ENCODE measurements around the gene TH. TPM values are rescaled to one million over a fixed set of nuclear protein-coding genes. Genes with fewer than 3 reads are reported as not detected.

Gene TH
- polyA plus RNA-seq, 1 donor from 2014 or later = 3.6 TPM

DNA sequence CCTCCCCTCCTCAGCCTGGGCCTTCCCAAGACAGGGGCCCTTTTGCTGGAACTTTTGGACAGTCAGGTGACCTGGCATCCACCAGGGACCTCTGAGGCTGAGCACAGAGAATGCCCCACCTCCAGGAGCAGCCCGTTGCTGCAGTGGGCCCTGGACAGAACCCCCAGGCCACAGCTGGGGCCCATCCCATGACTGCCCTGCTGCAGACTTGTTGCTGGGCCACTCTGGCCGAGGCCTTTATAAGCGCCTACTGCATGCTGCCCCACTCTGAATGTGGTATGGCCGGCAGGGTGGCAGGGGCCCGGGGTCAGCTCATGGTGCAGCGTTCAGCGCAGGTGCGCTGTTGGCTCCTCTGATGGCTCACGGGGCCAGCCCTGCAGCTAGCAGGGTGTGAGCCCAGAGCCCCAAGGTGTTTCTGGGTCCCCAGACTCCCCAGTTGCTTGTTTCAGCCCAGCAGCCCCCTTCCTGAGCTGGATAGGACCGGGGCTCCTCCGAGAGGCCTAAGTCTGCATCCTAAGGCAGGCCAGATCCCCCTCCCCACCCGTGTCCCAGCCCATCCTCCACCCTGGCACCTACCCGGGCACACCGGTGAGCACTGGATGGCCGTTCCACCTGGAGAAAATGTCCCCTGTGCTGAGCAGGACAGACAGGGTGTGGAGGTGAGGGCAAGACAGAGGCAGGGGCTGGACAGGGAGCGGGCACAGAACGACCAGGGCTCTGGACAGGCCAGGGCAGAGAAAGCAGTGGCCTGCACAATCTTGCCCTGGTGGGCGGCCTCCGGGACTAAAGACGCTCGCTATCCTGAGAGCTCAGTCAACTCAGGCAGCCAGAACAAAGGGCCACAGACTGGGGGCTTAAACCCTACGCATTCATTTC lies 28.1 kb upstream of the TH start:
- no peak overlapping the region for H2AFZ ChIP-seq (ENCODE audit: low read depth, low read length)
- no peaks in the 10 kb centered on the region for H3K9me3 ChIP-seq (ENCODE audit: low read length)
- H3K4me3 ChIP-seq (ENCODE audit: low read length) = no peak overlapping the region
- no peaks in the 10 kb centered on the region for H3K36me3 ChIP-seq (ENCODE audit: insufficient read depth, low read length)
- H3K4me2 ChIP-seq (ENCODE audit: low read length) = no peak overlapping the region
- no peak overlapping the region for H3K27ac ChIP-seq (ENCODE audit: low read length)
- H3K27me3 ChIP-seq (ENCODE audit: insufficient read depth, low read depth, low read length) = no peaks in the 10 kb centered on the region
- H4K20me1 ChIP-seq (ENCODE audit: insufficient read depth) = no peaks in the 10 kb centered on the region
- no peak overlapping the region for H3K9ac ChIP-seq (ENCODE audit: low read length)
- no peaks in the 10 kb centered on the region for H3K9me2 ChIP-seq (ENCODE audit: insufficient read depth, low read length)
- TF ChIP-seq RAD21 (conservative IDR thresholded peaks at IDR 0.05) = no peak
- TF ChIP-seq MXI1 (conservative IDR thresholded peaks at IDR 0.05; ENCODE audit: poor library complexity, severe bottlenecking) = no peak
- TF ChIP-seq, protein P1, sequence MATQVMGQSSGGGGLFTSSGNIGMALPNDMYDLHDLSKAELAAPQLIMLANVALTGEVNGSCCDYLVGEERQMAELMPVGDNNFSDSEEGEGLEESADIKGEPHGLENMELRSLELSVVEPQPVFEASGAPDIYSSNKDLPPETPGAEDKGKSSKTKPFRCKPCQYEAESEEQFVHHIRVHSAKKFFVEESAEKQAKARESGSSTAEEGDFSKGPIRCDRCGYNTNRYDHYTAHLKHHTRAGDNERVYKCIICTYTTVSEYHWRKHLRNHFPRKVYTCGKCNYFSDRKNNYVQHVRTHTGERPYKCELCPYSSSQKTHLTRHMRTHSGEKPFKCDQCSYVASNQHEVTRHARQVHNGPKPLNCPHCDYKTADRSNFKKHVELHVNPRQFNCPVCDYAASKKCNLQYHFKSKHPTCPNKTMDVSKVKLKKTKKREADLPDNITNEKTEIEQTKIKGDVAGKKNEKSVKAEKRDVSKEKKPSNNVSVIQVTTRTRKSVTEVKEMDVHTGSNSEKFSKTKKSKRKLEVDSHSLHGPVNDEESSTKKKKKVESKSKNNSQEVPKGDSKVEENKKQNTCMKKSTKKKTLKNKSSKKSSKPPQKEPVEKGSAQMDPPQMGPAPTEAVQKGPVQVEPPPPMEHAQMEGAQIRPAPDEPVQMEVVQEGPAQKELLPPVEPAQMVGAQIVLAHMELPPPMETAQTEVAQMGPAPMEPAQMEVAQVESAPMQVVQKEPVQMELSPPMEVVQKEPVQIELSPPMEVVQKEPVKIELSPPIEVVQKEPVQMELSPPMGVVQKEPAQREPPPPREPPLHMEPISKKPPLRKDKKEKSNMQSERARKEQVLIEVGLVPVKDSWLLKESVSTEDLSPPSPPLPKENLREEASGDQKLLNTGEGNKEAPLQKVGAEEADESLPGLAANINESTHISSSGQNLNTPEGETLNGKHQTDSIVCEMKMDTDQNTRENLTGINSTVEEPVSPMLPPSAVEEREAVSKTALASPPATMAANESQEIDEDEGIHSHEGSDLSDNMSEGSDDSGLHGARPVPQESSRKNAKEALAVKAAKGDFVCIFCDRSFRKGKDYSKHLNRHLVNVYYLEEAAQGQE (IDR thresholded peaks at IDR 0.05; ENCODE audit: borderline replicate concordance) = no peak
- TF ChIP-seq SMC3 (conservative IDR thresholded peaks at IDR 0.05; ENCODE audit: poor library complexity) = no peak
- TF ChIP-seq EP300 (conservative IDR thresholded peaks at IDR 0.05; ENCODE audit: poor library complexity, severe bottlenecking) = no peak
- no peak for TF ChIP-seq TAF1 (IDR thresholded peaks at IDR 0.05; ENCODE audit: low read depth)
- TF ChIP-seq, protein P2, sequence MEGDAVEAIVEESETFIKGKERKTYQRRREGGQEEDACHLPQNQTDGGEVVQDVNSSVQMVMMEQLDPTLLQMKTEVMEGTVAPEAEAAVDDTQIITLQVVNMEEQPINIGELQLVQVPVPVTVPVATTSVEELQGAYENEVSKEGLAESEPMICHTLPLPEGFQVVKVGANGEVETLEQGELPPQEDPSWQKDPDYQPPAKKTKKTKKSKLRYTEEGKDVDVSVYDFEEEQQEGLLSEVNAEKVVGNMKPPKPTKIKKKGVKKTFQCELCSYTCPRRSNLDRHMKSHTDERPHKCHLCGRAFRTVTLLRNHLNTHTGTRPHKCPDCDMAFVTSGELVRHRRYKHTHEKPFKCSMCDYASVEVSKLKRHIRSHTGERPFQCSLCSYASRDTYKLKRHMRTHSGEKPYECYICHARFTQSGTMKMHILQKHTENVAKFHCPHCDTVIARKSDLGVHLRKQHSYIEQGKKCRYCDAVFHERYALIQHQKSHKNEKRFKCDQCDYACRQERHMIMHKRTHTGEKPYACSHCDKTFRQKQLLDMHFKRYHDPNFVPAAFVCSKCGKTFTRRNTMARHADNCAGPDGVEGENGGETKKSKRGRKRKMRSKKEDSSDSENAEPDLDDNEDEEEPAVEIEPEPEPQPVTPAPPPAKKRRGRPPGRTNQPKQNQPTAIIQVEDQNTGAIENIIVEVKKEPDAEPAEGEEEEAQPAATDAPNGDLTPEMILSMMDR (IDR thresholded peaks at IDR 0.05; ENCODE audit: poor library complexity, severe bottlenecking) = no peak
- no peak for TF ChIP-seq POLR2AphosphoS5 (IDR thresholded peaks at IDR 0.05)
- no peak for TF ChIP-seq EZH2 (IDR thresholded peaks at IDR 0.05; ENCODE audit: borderline replicate concordance, insufficient read depth, low read length, poor library complexity, severe bottlenecking)
- no peaks in the 10 kb centered on the region for H3K79me2 ChIP-seq (replicated peaks; ENCODE audit: insufficient read depth, low read length)
- no peaks in the 10 kb centered on the region for H3F3A ChIP-seq (ENCODE audit: insufficient read depth, low read length, poor library complexity, severe bottlenecking)

GRCh38 chr11:2198621-2199365 lies 27.2 kb upstream of the TH start:
- Histone ChIP-seq H3K79me2 (replicated peaks; ENCODE audit: insufficient read depth, low read length) (no peaks in the 10 kb centered on the region), H3K9me2 (ENCODE audit: insufficient read depth, low read length) (no peaks in the 10 kb centered on the region), H3K4me2 (ENCODE audit: low read length) (no peak overlapping the region), H3K36me3 (ENCODE audit: insufficient read depth, low read length) (no peaks in the 10 kb centered on the region), H2AFZ (ENCODE audit: low read depth, low read length) (no peak overlapping the region), H3K9me3 (ENCODE audit: low read length) (no peaks in the 10 kb centered on the region), H3K27ac (ENCODE audit: low read length) (no peak overlapping the region), H3K9ac (ENCODE audit: low read length) (no peak overlapping the region), H3K4me3 (ENCODE audit: low read length) (no peak overlapping the region), H4K20me1 (ENCODE audit: insufficient read depth) (no peaks in the 10 kb centered on the region), H3F3A (ENCODE audit: insufficient read depth, low read length, poor library complexity, severe bottlenecking) (no peaks in the 10 kb centered on the region), H3K27me3 (ENCODE audit: insufficient read depth, low read depth, low read length) (no peaks in the 10 kb centered on the region)
- TF ChIP-seq, protein P2 (IDR thresholded peaks at IDR 0.05; ENCODE audit: poor library complexity, severe bottlenecking) = no peak
- TF ChIP-seq, protein P1 (IDR thresholded peaks at IDR 0.05; ENCODE audit: borderline replicate concordance) = no peak
- no peak for TF ChIP-seq TAF1 (IDR thresholded peaks at IDR 0.05; ENCODE audit: low read depth)
